Amniotic epithelial cell (primary cell): Measurements from ENCODE around the gene ECEL1.
"Not testable (repeated sequence)": the region's sequence is repeated elsewhere in the genome, so short reads cannot be mapped to it uniquely, and the experiment has no call there.

Experiments
- DNase-seq: peaks from one replicate; pipeline ENCODE4 v3.0.0-alpha.2; 2010; ENCODE audit warnings: low read depth

The ECEL1 gene

GRCh38 chr2:232487385-232488096 lies at the start of gene ECEL1:
Gene ECEL1 (minus strand): TSS chr2:232487834. CDS start chr2:232486653, 1,181 bp downstream.
- DNase-seq = no peak

GRCh38 chr2:232537079-232537478 lies 49.4 kb upstream of the ECEL1 start:
- no peak for DNase-seq

- no peak for DNase-seq
These were observed 48.3 kb upstream of the ECEL1 start for GRCh38 chr2:232535761-232536530.

GRCh38 chr2:232534940-232535651 lies 47.5 kb upstream of the ECEL1 start:
- no peak for DNase-seq

- no peak for DNase-seq
These were observed 46.5 kb upstream of the ECEL1 start for GRCh38 chr2:232533944-232534710.

GRCh38 chr2:232532821-232533220 lies 45.2 kb upstream of the ECEL1 start:
- DNase-seq = not testable (repeated sequence)

- DNase-seq = no peak
These were observed 44.8 kb upstream of the ECEL1 start for GRCh38 chr2:232532419-232532818.

- DNase-seq = no peak
These were observed 43.1 kb upstream of the ECEL1 start for GRCh38 chr2:232530626-232531260.

- DNase-seq = no peak
These were observed 42.3 kb upstream of the ECEL1 start for GRCh38 chr2:232529806-232530547.

GRCh38 chr2:232528746-232529460 lies 41.3 kb upstream of the ECEL1 start:
- no peak for DNase-seq

- DNase-seq = no peak
These were observed 40.4 kb upstream of the ECEL1 start for GRCh38 chr2:232527905-232528470.

- DNase-seq = no peak
These were observed 38.8 kb upstream of the ECEL1 start for GRCh38 chr2:232526372-232526941.

- DNase-seq = no peak
These were observed 38.2 kb upstream of the ECEL1 start, which contains the start of gene CHRND for GRCh38 chr2:232525791-232526371. Gene CHRND (plus strand): TSS chr2:232526160. CDS start chr2:232526216, 56 bp downstream.

GRCh38 chr2:232525199-232525598 lies 37.6 kb upstream of the ECEL1 start:
- no peak for DNase-seq

- DNase-seq = no peak
These were observed 37.1 kb upstream of the ECEL1 start for GRCh38 chr2:232524771-232525170.

GRCh38 chr2:232523682-232524597 lies 36.3 kb upstream of the ECEL1 start:
- DNase-seq = peak; percentile 14

GRCh38 chr2:232523402-232523681 lies 35.7 kb upstream of the ECEL1 start:
- DNase-seq = no peak
